Adipose tissue (tissue), 3 donors: ENCODE data around the gene DGUOK. TPM values are rescaled to one million over a fixed set of nuclear protein-coding genes. Genes with fewer than 3 reads are reported as not detected.
"Not testable (repeated sequence)": the region's sequence is repeated elsewhere in the genome, so short reads cannot be mapped to it uniquely, and the experiment has no call there.

Source experiments
- H3K27ac ChIP-seq: one replicate; pipeline ENCODE4 v1.5.1; 2013; ENCODE audit warnings: low read depth, low read length
- WGBS, 3 donors: extraction: QIAGEN DNeasy Blood & Tissue Kit; methylation state at CpG; one replicate each; pipeline ENCODE4 v1.1.7; 2013; 5-methylcytosine and 5-hydroxymethylcytosine counted together
- polyA plus RNA-seq, 3 donors: library from polyadenylated mRNA; stranded (reverse); fragments of 200-250 nt; gene quantifications; one replicate each; pipeline ENCODE4 v1.2.3, GENCODE V29; 2013
- donor health status: healthy with polysubstance abuse.
- donor health status: Bipolar disorder and iron deficiency.
- donor health status: healthy.

Gene DGUOK
- polyA plus RNA-seq, 3 donors, result 34.9 to 104 (median 63.2) TPM

GRCh38 chr2:73938718-73939352, 12.2 kb downstream of the DGUOK start:
- 52 to 88% (median 80%) methylated on average over 5 of the region's 5 CpGs for WGBS, 3 donors
- H3K27ac ChIP-seq, result no peak overlapping the region

- H3K27ac ChIP-seq, result no peak overlapping the region
- 70 to 87% (median 84%) methylated on average over 2 of the region's 2 CpGs for WGBS, 3 donors
These were observed 12.7 kb downstream of the DGUOK start for GRCh38 chr2:73939419-73939818.

- WGBS, 3 donors, result 95 to 100% (median 100%) methylated on average over 1 of the region's 1 CpG
- H3K27ac ChIP-seq, result not testable (repeated sequence)
These were observed 13.4 kb downstream of the DGUOK start for GRCh38 chr2:73940066-73940465.

- 41 to 77% (median 77%) methylated on average over 2 of the region's 2 CpGs for WGBS, 3 donors
- no peak overlapping the region for H3K27ac ChIP-seq
These were observed 16.0 kb downstream of the DGUOK start for GRCh38 chr2:73942664-73943063.

- 81 to 95% (median 85%) methylated on average over 4 of the region's 4 CpGs for WGBS, 3 donors
These were observed 18.0 kb downstream of the DGUOK start for GRCh38 chr2:73944714-73945113.

GRCh38 chr2:73946215-73946614, 19.5 kb downstream of the DGUOK start:
- WGBS, 3 donors, result 72 to 83% (median 81%) methylated on average over 1 of the region's 1 CpG
- no peak overlapping the region for H3K27ac ChIP-seq

More at GRCh38 chr2:73944714-73945113, 18.0 kb downstream of the DGUOK start:
- no peak overlapping the region for H3K27ac ChIP-seq

- H3K27ac ChIP-seq, result no peak overlapping the region
- WGBS, 3 donors, result 75 to 85% (median 78%) methylated on average over 3 of the region's 3 CpGs
These were observed 20.0 kb downstream of the DGUOK start for GRCh38 chr2:73946666-73947065.

GRCh38 chr2:73947412-73948018, 20.8 kb downstream of the DGUOK start:
- WGBS, 3 donors, result 83 to 87% (median 84%) methylated on average over 5 of the region's 5 CpGs
- H3K27ac ChIP-seq, result no peak overlapping the region

- no peak overlapping the region for H3K27ac ChIP-seq
These were observed 23.1 kb downstream of the DGUOK start for GRCh38 chr2:73949802-73950201.

- WGBS, 3 donors, result 79 to 92% (median 81%) methylated on average over 12 of the region's 12 CpGs
- H3K27ac ChIP-seq, result no peak overlapping the region
These were observed 26.1 kb downstream of the DGUOK start for GRCh38 chr2:73952499-73953446.

GRCh38 chr2:73956218-73956865, 29.7 kb downstream of the DGUOK start:
- WGBS, 3 donors, result 92 to 93% (median 93%) methylated on average over 5 of the region's 5 CpGs
- no peak overlapping the region for H3K27ac ChIP-seq

- 97 to 98% (median 97%) methylated on average over 4 of the region's 4 CpGs for WGBS, 3 donors
- no peak overlapping the region for H3K27ac ChIP-seq
These were observed 34.6 kb downstream of the DGUOK start for GRCh38 chr2:73961274-73961673.

GRCh38 chr2:73961823-73962615, 35.3 kb downstream of the DGUOK start:
- no peak overlapping the region for H3K27ac ChIP-seq
- WGBS, 3 donors, result 82 to 92% (median 90%) methylated on average over 12 of the region's 12 CpGs

- 70 to 98% (median 88%) methylated on average over 5 of the region's 5 CpGs for WGBS, 3 donors
These were observed 36.1 kb downstream of the DGUOK start for GRCh38 chr2:73962798-73963197.

GRCh38 chr2:73963385-73964120, 36.9 kb downstream of the DGUOK start:
- no peak overlapping the region for H3K27ac ChIP-seq
- 73 to 86% (median 74%) methylated on average over 13 of the region's 13 CpGs for WGBS, 3 donors

More at GRCh38 chr2:73962798-73963197, 36.1 kb downstream of the DGUOK start:
- H3K27ac ChIP-seq, result no peak overlapping the region

- WGBS, 3 donors, result 82 to 93% (median 85%) methylated on average over 2 of the region's 2 CpGs
These were observed 37.5 kb downstream of the DGUOK start for GRCh38 chr2:73964223-73964622.

GRCh38 chr2:73965053-73965452, 38.4 kb downstream of the DGUOK start:
- no peak overlapping the region for H3K27ac ChIP-seq
- WGBS, 3 donors, result 84 to 96% (median 87%) methylated on average over 3 of the region's 3 CpGs

More at GRCh38 chr2:73964223-73964622, 37.5 kb downstream of the DGUOK start:
- H3K27ac ChIP-seq, result no peak overlapping the region
